Thymus (tissue), 11 donors: ENCODE data around the gene HIPK2. TPM values are rescaled to one million over a fixed set of nuclear protein-coding genes. Genes with fewer than 3 reads are reported as not detected.
A peak's percentile ranks its signal among the peaks of the same experiment; 100 is the strongest.

Source experiments
- DNase-seq, 9 donors: peaks; one replicate each; pipeline ENCODE4 v3.0.0-alpha.2; 2013; ENCODE audit warnings: low spot score in 9 of 9, low read depth in 6 of 9, missing footprints in 1 of 9
- H3K27ac ChIP-seq, 2 donors: one replicate each; pipeline ENCODE4 v1.5.1; 2013; ENCODE audit warnings: control low read depth in 1 of 2, low read depth in 1 of 2, low read length in 1 of 2, mild to moderate bottlenecking in 1 of 2, moderate library complexity in 1 of 2
- H3K27me3 ChIP-seq, 2 donors: one replicate each; pipeline ENCODE4 v1.5.1; 2013; ENCODE audit warnings: low read length in 1 of 2; ENCODE audit not compliant: control insufficient read depth in 2 of 2, insufficient read depth in 1 of 2
- H3K36me3 ChIP-seq, 2 donors: one replicate each; pipeline ENCODE4 v1.5.1; 2013; ENCODE audit warnings: low read length in 1 of 2, mild to moderate bottlenecking in 1 of 2, moderate library complexity in 1 of 2; ENCODE audit not compliant: control insufficient read depth in 2 of 2, insufficient read depth in 2 of 2
- H3K4me1 ChIP-seq, 2 donors: one replicate each; pipeline ENCODE4 v1.5.1; 2013; ENCODE audit warnings: low read length in 2 of 2; ENCODE audit not compliant: control insufficient read depth in 2 of 2, insufficient read depth in 2 of 2
- H3K4me3 ChIP-seq, 2 donors: one replicate each; pipeline ENCODE4 v1.5.1; 2013; ENCODE audit warnings: low read length in 2 of 2, control low read depth in 1 of 2, mild to moderate bottlenecking in 1 of 2
- H3K9me3 ChIP-seq, 2 donors: one replicate each; pipeline ENCODE4 v1.5.1; 2013; ENCODE audit warnings: low read length in 1 of 2, mild to moderate bottlenecking in 1 of 2; ENCODE audit not compliant: control insufficient read depth in 2 of 2, insufficient read depth in 1 of 2
- WGBS: extraction: QIAGEN DNeasy Blood & Tissue Kit; methylation state at CpG from one replicate; pipeline ENCODE4 v1.1.7; 2013; 5-methylcytosine and 5-hydroxymethylcytosine counted together
- polyA plus RNA-seq: library from polyadenylated mRNA; stranded (reverse); fragments of 200-250 nt; gene quantifications from one replicate; pipeline ENCODE4 v1.2.3, GENCODE V29; 2013
- total RNA-seq: library from RNA; stranded (reverse); fragments of 120-200 nt; gene quantifications from one replicate; pipeline ENCODE4 v1.2.4, GENCODE V29; 2013
- donor health status: healthy.

The HIPK2 gene
- total and polyA plus RNA-seq, 2 donors, result 3.4 to 5.8 TPM

GRCh38 chr7:139728203-139728602 lies 49.6 kb downstream of the HIPK2 start:
- WGBS, result 98% methylated on average over 1 of the region's 1 CpG
- peaks cover 0 to 3% of the 10 kb centered on the region in 2 donors for H3K36me3 ChIP-seq
- H3K4me1 ChIP-seq, result peaks cover 44 to 73% of the 10 kb centered on the region in 2 donors
- no peak for DNase-seq
- H3K4me3 ChIP-seq, result no peak overlapping the region
- H3K27me3 ChIP-seq, result no peaks in the 10 kb centered on the region
- peaks cover 0 to 17% of the 10 kb centered on the region in 2 donors for H3K9me3 ChIP-seq
- no peak overlapping the region for H3K27ac ChIP-seq

- H3K9me3 ChIP-seq, result peaks cover 0 to 12% of the 10 kb centered on the region in 2 donors
- peaks cover 41 to 64% of the 10 kb centered on the region in 2 donors for H3K4me1 ChIP-seq
- no peak overlapping the region for H3K27ac ChIP-seq
- no peaks in the 10 kb centered on the region for H3K27me3 ChIP-seq
- WGBS, result 91% methylated on average over 3 of the region's 3 CpGs
- no peak for DNase-seq
- no peak overlapping the region for H3K4me3 ChIP-seq
- H3K36me3 ChIP-seq, result peaks cover 0 to 3% of the 10 kb centered on the region in 2 donors
Observed at GRCh38 chr7:139727151-139727705, 50.6 kb downstream of the HIPK2 start.

- Histone ChIP-seq H3K9me3 (peaks cover 0 to 12% of the 10 kb centered on the region in 2 donors), H3K27ac (peak overlapping the region; percentile 27 to 66), H3K27me3 (no peaks in the 10 kb centered on the region), H3K36me3 (peaks cover 0 to 3% of the 10 kb centered on the region in 2 donors), H3K4me3 (no peak overlapping the region), H3K4me1 (peaks cover 34 to 56% of the 10 kb centered on the region in 2 donors)
- no peak for DNase-seq
- 97% methylated on average over 3 of the region's 3 CpGs for WGBS
Observed at GRCh38 chr7:139726485-139726869, 51.3 kb downstream of the HIPK2 start.

- H3K36me3 ChIP-seq, result peaks cover 0 to 3% of the 10 kb centered on the region in 2 donors
- WGBS, result 54% methylated on average over 6 of the region's 6 CpGs
- H3K9me3 ChIP-seq, result peaks cover 0 to 12% of the 10 kb centered on the region in 2 donors
- no peaks in the 10 kb centered on the region for H3K27me3 ChIP-seq
- no peak overlapping the region for H3K4me3 ChIP-seq
- peaks cover 30 to 52% of the 10 kb centered on the region in 2 donors for H3K4me1 ChIP-seq
- DNase-seq, result no peak
- peak overlapping the region; percentile 66 to 75 for H3K27ac ChIP-seq
Observed at GRCh38 chr7:139725858-139726484, 51.8 kb downstream of the HIPK2 start.

- DNase-seq, result no peak
Observed at GRCh38 chr7:139725077-139725476, 52.7 kb downstream of the HIPK2 start.

GRCh38 chr7:139722604-139723003 lies 55.2 kb downstream of the HIPK2 start:
- Histone ChIP-seq H3K27me3 (no peaks in the 10 kb centered on the region), H3K4me1 (peaks cover 20 to 26% of the 10 kb centered on the region in 2 donors), H3K27ac (no peak overlapping the region), H3K36me3 (peaks cover 0 to 3% of the 10 kb centered on the region in 2 donors), H3K4me3 (no peak overlapping the region), H3K9me3 (no peaks in the 10 kb centered on the region)
- WGBS, result 97% methylated on average over 4 of the region's 4 CpGs
- DNase-seq, result no peak

More at GRCh38 chr7:139725077-139725476, 52.7 kb downstream of the HIPK2 start:
- Histone ChIP-seq H3K27me3 (no peaks in the 10 kb centered on the region), H3K36me3 (peaks cover 0 to 3% of the 10 kb centered on the region in 2 donors), H3K9me3 (peaks cover 0 to 12% of the 10 kb centered on the region in 2 donors), H3K27ac (peak overlapping the region; percentile 66 to 69), H3K4me1 (peaks cover 24 to 43% of the 10 kb centered on the region in 2 donors), H3K4me3 (no peak overlapping the region)
- 85% methylated on average over 6 of the region's 6 CpGs for WGBS

GRCh38 chr7:139721821-139722220 lies 56.0 kb downstream of the HIPK2 start:
- WGBS, result 97% methylated on average over 2 of the region's 2 CpGs
- Histone ChIP-seq H3K4me1 (peaks cover 18% of the 10 kb centered on the region in 2 donors), H3K27ac (no peak overlapping the region), H3K4me3 (no peak overlapping the region), H3K9me3 (no peaks in the 10 kb centered on the region), H3K36me3 (peaks cover 2 to 4% of the 10 kb centered on the region in 2 donors), H3K27me3 (no peaks in the 10 kb centered on the region)
- DNase-seq, result no peak

GRCh38 chr7:139721417-139721816 lies 56.4 kb downstream of the HIPK2 start:
- Histone ChIP-seq H3K9me3 (no peaks in the 10 kb centered on the region), H3K36me3 (peaks cover 6 to 8% of the 10 kb centered on the region in 2 donors), H3K27ac (no peak overlapping the region), H3K4me3 (no peak overlapping the region), H3K27me3 (no peaks in the 10 kb centered on the region), H3K4me1 (peaks cover 14% of the 10 kb centered on the region in 2 donors)
- DNase-seq, result no peak
- WGBS, result 94% methylated on average over 4 of the region's 4 CpGs

- peaks cover 12 to 14% of the 10 kb centered on the region in 2 donors for H3K36me3 ChIP-seq
- peak in 1 of 9 donors; percentile 36 for DNase-seq
- H3K27me3 ChIP-seq, result no peaks in the 10 kb centered on the region
- no peak overlapping the region for H3K4me3 ChIP-seq
- peaks cover 8% of the 10 kb centered on the region in 2 donors for H3K4me1 ChIP-seq
- 91% methylated on average over 12 of the region's 12 CpGs for WGBS
- no peak overlapping the region for H3K27ac ChIP-seq
- no peaks in the 10 kb centered on the region for H3K9me3 ChIP-seq
Observed at GRCh38 chr7:139720705-139721231, 57.0 kb downstream of the HIPK2 start.
